HepG2 (cell line): ENCODE results near the gene GAD1. TPM values are rescaled to one million over a fixed set of nuclear protein-coding genes. Genes with fewer than 3 reads are reported as not detected.

Experiments used
- FOXM1 ChIP-seq: sonication (generic); formaldehyde crosslinking; IDR thresholded peaks from 2 replicates; pipeline ENCODE4 v1.5.0; 2020; ENCODE audit warnings: missing genetic modification reagents
- RFX5 ChIP-seq: IDR thresholded peaks from 2 replicates; pipeline ENCODE4 v1.6.1; 2011; ENCODE audit warnings: low read depth, low read length, improper control_type of control experiment
- SALL1 ChIP-seq: sonication (generic); formaldehyde crosslinking; IDR thresholded peaks from 2 replicates; pipeline ENCODE4 v1.8.0; 2022; ENCODE audit warnings: mild to moderate bottlenecking, missing genetic modification reagents
- SKI ChIP-seq: fragments of 450-650 bp; IDR thresholded peaks from one replicate; pipeline ENCODE4 v1.6.1; 2018; ENCODE audit warnings: mild to moderate bottlenecking; ENCODE audit not compliant: partially characterized antibody
- ZNF331 ChIP-seq: sonication (generic); formaldehyde crosslinking; IDR thresholded peaks from 2 replicates; pipeline ENCODE4 v1.4.0; 2020; ENCODE audit warnings: missing genetic modification reagents
- ZNF597 ChIP-seq: sonication (generic); formaldehyde crosslinking; IDR thresholded peaks from 2 replicates; pipeline ENCODE4 v1.5.0; 2020; ENCODE audit warnings: missing genetic modification reagents
- ZNF777 ChIP-seq: sonication (generic); formaldehyde crosslinking; IDR thresholded peaks from 2 replicates; pipeline ENCODE4 v1.4.0; 2020; ENCODE audit warnings: missing genetic modification reagents
- polyA plus RNA-seq, 8 experiments: library from polyadenylated mRNA; depleted of rRNA in 3 of 8; stranded (reverse) in 7 of 8; unstranded in 1 of 8; fragments of >200 nt; fragmentation: Illumina TruSeq in 4 of 8; extraction: Trizol in 4 of 8; gene quantifications; 2 replicates each; pipeline versions ENCODE4 v1.2.1 to v1.2.3, GENCODE V29; 2011 to 2016; ENCODE audit warnings: low read depth in 4 of 8, missing spikeins in 1 of 8, mixed read lengths in 1 of 8; ENCODE audit not compliant: insufficient read depth in 1 of 8
- total RNA-seq, 5 experiments: library from RNA; depleted of rRNA; stranded (reverse); fragments of >200 nt; fragmentation: Illumina TruSeq; extraction: Trizol; gene quantifications; 2 replicates each; pipeline ENCODE4 v1.2.3, GENCODE V29; 2016; ENCODE audit warnings: low read depth in 1 of 5
- TF ChIP-seq, protein P1 (sequence below): sonication (generic); formaldehyde crosslinking; IDR thresholded peaks from 2 replicates; pipeline ENCODE4 v1.4.0; 2020; ENCODE audit warnings: missing genetic modification reagents, borderline replicate concordance
- TF ChIP-seq, protein P2 (sequence below): sonication (generic); formaldehyde crosslinking; IDR thresholded peaks from 2 replicates; pipeline ENCODE4 v1.5.1; 2020; ENCODE audit warnings: mild to moderate bottlenecking, moderate library complexity, missing genetic modification reagents
- TF ChIP-seq, protein P3 (sequence below), 2 experiments: sonication (generic) in 1 of 2; formaldehyde crosslinking in 1 of 2; IDR thresholded peaks; 2 replicates each; pipeline versions ENCODE4 v1.4.0 to v1.6.1; 2018 to 2020; ENCODE audit warnings: missing genetic modification reagents in 2 of 2, borderline replicate concordance in 1 of 2, low read depth in 1 of 2, mild to moderate bottlenecking in 1 of 2, missing biosample characterization in 1 of 2
- TF ChIP-seq, protein P4 (sequence below): sonication (generic); formaldehyde crosslinking; IDR thresholded peaks from 2 replicates; pipeline ENCODE4 v1.5.1; 2020; ENCODE audit warnings: mild to moderate bottlenecking, missing genetic modification reagents, moderate library complexity

The GAD1 gene
- total and polyA plus RNA-seq, 2 of the 13 experiments (the other 11 are each of a cell fraction or from before 2014, with no cell fraction given) = 0.09 to 0.13 TPM

DNA sequence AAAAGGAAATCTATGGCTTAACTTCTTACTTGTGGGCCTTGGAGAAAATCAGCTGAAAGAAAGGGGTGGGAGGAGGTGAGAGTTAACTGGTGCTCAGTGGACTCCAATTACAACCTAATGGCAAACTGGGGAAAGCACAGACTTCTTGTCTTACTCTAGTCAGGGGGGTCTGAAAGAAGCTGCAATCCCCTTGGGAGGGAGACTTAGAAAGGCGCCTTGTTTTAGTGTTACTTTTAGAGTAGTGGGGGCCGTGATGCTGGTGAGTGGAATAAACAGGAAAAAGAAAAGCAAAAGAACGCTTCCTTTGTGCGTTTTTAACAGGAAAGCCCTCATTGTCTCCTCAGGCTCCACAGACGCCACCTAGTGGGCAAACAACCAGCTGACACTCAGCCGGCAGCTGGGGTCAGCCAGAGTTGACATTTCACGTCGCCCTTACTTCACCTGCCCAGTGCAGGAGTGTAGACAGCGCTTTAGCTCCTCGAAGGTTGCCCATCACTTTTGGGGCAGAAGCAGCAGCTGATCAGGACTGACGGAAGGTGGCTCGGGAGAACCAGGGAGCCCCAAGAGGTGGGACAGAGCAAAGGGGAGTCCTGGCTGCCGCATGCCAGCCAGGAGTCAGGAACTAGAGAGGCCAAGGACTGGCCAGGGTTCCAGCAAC lies 56.5 kb downstream of the GAD1 start (continued):
- TF ChIP-seq, protein P1, sequence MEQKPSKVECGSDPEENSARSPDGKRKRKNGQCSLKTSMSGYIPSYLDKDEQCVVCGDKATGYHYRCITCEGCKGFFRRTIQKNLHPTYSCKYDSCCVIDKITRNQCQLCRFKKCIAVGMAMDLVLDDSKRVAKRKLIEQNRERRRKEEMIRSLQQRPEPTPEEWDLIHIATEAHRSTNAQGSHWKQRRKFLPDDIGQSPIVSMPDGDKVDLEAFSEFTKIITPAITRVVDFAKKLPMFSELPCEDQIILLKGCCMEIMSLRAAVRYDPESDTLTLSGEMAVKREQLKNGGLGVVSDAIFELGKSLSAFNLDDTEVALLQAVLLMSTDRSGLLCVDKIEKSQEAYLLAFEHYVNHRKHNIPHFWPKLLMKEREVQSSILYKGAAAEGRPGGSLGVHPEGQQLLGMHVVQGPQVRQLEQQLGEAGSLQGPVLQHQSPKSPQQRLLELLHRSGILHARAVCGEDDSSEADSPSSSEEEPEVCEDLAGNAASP = peak; percentile 67; the same call in 1 of the 2 replicates
- TF ChIP-seq SKI = no peak
- no peak for TF ChIP-seq ZNF777 (CRISPR knock-in tag)
- no peak for TF ChIP-seq RFX5
- no peak for TF ChIP-seq FOXM1 (CRISPR knock-in tag)
- TF ChIP-seq SALL1 = peak; percentile 62
- TF ChIP-seq, protein P2, sequence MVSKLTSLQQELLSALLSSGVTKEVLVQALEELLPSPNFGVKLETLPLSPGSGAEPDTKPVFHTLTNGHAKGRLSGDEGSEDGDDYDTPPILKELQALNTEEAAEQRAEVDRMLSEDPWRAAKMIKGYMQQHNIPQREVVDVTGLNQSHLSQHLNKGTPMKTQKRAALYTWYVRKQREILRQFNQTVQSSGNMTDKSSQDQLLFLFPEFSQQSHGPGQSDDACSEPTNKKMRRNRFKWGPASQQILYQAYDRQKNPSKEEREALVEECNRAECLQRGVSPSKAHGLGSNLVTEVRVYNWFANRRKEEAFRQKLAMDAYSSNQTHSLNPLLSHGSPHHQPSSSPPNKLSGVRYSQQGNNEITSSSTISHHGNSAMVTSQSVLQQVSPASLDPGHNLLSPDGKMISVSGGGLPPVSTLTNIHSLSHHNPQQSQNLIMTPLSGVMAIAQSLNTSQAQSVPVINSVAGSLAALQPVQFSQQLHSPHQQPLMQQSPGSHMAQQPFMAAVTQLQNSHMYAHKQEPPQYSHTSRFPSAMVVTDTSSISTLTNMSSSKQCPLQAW (CRISPR knock-in tag) = peak; percentile 54; the same call in 1 of the 2 replicates
- peak; percentile 20; the same call in 1 of the 2 replicates for TF ChIP-seq ZNF331
- TF ChIP-seq, protein P3, sequence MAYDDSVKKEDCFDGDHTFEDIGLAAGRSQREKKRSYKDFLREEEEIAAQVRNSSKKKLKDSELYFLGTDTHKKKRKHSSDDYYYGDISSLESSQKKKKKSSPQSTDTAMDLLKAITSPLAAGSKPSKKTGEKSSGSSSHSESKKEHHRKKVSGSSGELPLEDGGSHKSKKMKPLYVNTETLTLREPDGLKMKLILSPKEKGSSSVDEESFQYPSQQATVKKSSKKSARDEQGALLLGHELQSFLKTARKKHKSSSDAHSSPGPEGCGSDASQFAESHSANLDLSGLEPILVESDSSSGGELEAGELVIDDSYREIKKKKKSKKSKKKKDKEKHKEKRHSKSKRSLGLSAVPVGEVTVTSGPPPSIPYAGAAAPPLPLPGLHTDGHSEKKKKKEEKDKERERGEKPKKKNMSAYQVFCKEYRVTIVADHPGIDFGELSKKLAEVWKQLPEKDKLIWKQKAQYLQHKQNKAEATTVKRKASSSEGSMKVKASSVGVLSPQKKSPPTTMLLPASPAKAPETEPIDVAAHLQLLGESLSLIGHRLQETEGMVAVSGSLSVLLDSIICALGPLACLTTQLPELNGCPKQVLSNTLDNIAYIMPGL (CRISPR knock-in tag; IDR thresholded peaks at IDR 0.05; ENCODE audit: borderline replicate concordance in 1 of 2, low read depth in 1 of 2) = peak; percentile 66 to 71; a peak in 3 of 4 replicates
- TF ChIP-seq, protein P4, sequence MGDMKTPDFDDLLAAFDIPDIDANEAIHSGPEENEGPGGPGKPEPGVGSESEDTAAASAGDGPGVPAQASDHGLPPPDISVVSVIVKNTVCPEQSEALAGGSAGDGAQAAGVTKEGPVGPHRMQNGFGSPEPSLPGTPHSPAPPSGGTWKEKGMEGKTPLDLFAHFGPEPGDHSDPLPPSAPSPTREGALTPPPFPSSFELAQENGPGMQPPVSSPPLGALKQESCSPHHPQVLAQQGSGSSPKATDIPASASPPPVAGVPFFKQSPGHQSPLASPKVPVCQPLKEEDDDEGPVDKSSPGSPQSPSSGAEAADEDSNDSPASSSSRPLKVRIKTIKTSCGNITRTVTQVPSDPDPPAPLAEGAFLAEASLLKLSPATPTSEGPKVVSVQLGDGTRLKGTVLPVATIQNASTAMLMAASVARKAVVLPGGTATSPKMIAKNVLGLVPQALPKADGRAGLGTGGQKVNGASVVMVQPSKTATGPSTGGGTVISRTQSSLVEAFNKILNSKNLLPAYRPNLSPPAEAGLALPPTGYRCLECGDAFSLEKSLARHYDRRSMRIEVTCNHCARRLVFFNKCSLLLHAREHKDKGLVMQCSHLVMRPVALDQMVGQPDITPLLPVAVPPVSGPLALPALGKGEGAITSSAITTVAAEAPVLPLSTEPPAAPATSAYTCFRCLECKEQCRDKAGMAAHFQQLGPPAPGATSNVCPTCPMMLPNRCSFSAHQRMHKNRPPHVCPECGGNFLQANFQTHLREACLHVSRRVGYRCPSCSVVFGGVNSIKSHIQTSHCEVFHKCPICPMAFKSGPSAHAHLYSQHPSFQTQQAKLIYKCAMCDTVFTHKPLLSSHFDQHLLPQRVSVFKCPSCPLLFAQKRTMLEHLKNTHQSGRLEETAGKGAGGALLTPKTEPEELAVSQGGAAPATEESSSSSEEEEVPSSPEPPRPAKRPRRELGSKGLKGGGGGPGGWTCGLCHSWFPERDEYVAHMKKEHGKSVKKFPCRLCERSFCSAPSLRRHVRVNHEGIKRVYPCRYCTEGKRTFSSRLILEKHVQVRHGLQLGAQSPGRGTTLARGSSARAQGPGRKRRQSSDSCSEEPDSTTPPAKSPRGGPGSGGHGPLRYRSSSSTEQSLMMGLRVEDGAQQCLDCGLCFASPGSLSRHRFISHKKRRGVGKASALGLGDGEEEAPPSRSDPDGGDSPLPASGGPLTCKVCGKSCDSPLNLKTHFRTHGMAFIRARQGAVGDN = peak; percentile 45
- TF ChIP-seq ZNF597 (CRISPR knock-in tag) = no peak
